GM10248 (cell line): ENCODE measurements around the gene MILR1.

ENCODE experiments used
- CTCF ChIA-PET: fragments of 300-600 bp; sonication (Branson Sonifier 250); formaldehyde crosslinking; extraction: SDS; loops from one replicate; lab custom pipeline; 2021; ENCODE audit warnings: antibody characterized with exemption; lab: Yijun Ruan, JAX
- POLR2A ChIA-PET: fragments of 350-650 bp; sonication (Branson Sonifier 250); formaldehyde crosslinking; extraction: SDS; loops from one replicate; lab custom pipeline; 2020; ENCODE audit warnings: antibody characterized with exemption; lab: Yijun Ruan, JAX
- DNase-seq: peaks from one replicate; pipeline ENCODE4 v3.0.0; 2012; ENCODE audit errors: extremely low spot score
- CTCF ChIP-seq: IDR thresholded peaks from 2 replicates; pipeline ENCODE4 v1.5.1; 2012; ENCODE audit warnings: mild to moderate bottlenecking, low read depth; ENCODE audit errors: extremely low read depth, missing control alignments, control extremely low read depth

The MILR1 gene

GRCh38 chr17:64498308-64499203, 49.6 kb downstream of the MILR1 start:
- CTCF ChIA-PET: interaction anchor here (1.2 to 5.9 kb wide), 5 partner anchors 9 to 151 kb away, joined by 3 to 33 read pairs (median 5); partner anchors contain the start of gene CEP95
- no peak for DNase-seq
- no peak for TF ChIP-seq CTCF
- POLR2A ChIA-PET: interaction anchor here (0.6 to 5.2 kb wide), 8 partner anchors 8 to 195 kb away, joined by 3 to 89 read pairs (median 3); partner anchors contain the start of genes CEP95 and DDX5

- POLR2A ChIA-PET: interaction anchor here (0.7 to 1.5 kb wide), 3 partner anchors 10 to 150 kb away, joined by 3 to 8 read pairs (median 3); no protein-coding TSS in a partner anchor
- no peak for TF ChIP-seq CTCF
- DNase-seq: no peak
- CTCF ChIA-PET: interaction anchor here (2.8 to 5.9 kb wide), 2 partner anchors 80 to 149 kb away, joined by 9 to 33 read pairs; no protein-coding TSS in a partner anchor
Observed at GRCh38 chr17:64499805-64500486, 51.0 kb downstream of the MILR1 start.

GRCh38 chr17:64500487-64500859, 51.6 kb downstream of the MILR1 start:
- DNase-seq: no peak
- ChIA-PET POLR2A (interaction anchor here (0.7 to 0.8 kb wide), 2 partner anchors 10 to 76 kb away, joined by 3 read pairs; no protein-coding TSS in a partner anchor), CTCF (no interaction called here)
- no peak for TF ChIP-seq CTCF

- no peak for DNase-seq
- CTCF ChIA-PET: interaction anchor here (1.2 kb wide), 1 partner anchor 148 kb away, joined by 4 read pairs; no protein-coding TSS in a partner anchor
- POLR2A ChIA-PET: interaction anchor here (0.7 kb wide), 1 partner anchor 76 kb away, joined by 3 read pairs; no protein-coding TSS in a partner anchor
- no peak for TF ChIP-seq CTCF
Observed at GRCh38 chr17:64500862-64501765, 52.2 kb downstream of the MILR1 start.

- ChIA-PET POLR2A (interaction anchor here (0.6 kb wide), 1 partner anchor 18 kb away, joined by 3 read pairs; no protein-coding TSS in a partner anchor), CTCF (interaction anchor here (1.2 kb wide), 1 partner anchor 147 kb away, joined by 4 read pairs; no protein-coding TSS in a partner anchor)
- DNase-seq: no peak
- no peak for TF ChIP-seq CTCF
Observed at GRCh38 chr17:64502021-64502420, 53.1 kb downstream of the MILR1 start.
